Kidney epithelial cell (primary cell): ENCODE measurements around the gene GAL3ST1. TPM values are rescaled to one million over a fixed set of nuclear protein-coding genes. Genes with fewer than 3 reads are reported as not detected.

Source experiments
- DNase-seq: peaks from one replicate; pipeline ENCODE4 v3.0.0-alpha.2; 2010; ENCODE audit warnings: low read depth
- H3K27me3 ChIP-seq: 2 replicates; pipeline ENCODE4 v1.6.0; 2011; ENCODE audit warnings: low read length; ENCODE audit not compliant: control insufficient read depth, insufficient read depth
- H3K36me3 ChIP-seq: 2 replicates; pipeline ENCODE4 v1.5.1; 2011; ENCODE audit warnings: low read length; ENCODE audit not compliant: control insufficient read depth, insufficient read depth
- H3K4me3 ChIP-seq: 2 replicates; pipeline ENCODE4 v1.5.1; 2011; ENCODE audit warnings: low read depth, mild to moderate bottlenecking, control low read depth, low read length
- CTCF ChIP-seq: IDR thresholded peaks from 2 replicates; pipeline ENCODE4 v1.5.1; 2011; ENCODE audit warnings: mild to moderate bottlenecking, moderate library complexity, low read length, control low read depth, inconsistent platforms; ENCODE audit not compliant: insufficient read depth, poor library complexity, severe bottlenecking
- total RNA-seq: library from RNA; depleted of rRNA; stranded (reverse); fragments of >200 nt; gene quantifications from 2 replicates; pipeline ENCODE4 v1.2.3, GENCODE V29; 2015

GAL3ST1 gene
- total RNA-seq, 1 donor from 2014 or later: 4.0 TPM

- Histone ChIP-seq H3K27me3 (no peaks in the 10 kb centered on the region), H3K36me3 (no peaks in the 10 kb centered on the region), H3K4me3 (peak overlapping the region; percentile 28)
- TF ChIP-seq CTCF: no peak
- DNase-seq: no peak
These were observed 33.0 kb upstream of the GAL3ST1 start for GRCh38 chr22:30607300-30607930.

- Histone ChIP-seq H3K4me3 (peak within 1 kb of the TSS; percentile 31), H3K27me3 (no peaks in the 10 kb centered on the region), H3K36me3 (no peaks in the 10 kb centered on the region)
- TF ChIP-seq CTCF: no peak
- DNase-seq: peak; percentile 87
These were observed 32.2 kb upstream of the GAL3ST1 start, which contains the start of gene TCN2 for GRCh38 chr22:30606455-30607299. TSS of gene TCN2 (plus strand) at chr22:30607174. CDS start at chr22:30607332, 158 bp downstream.

GRCh38 chr22:30605449-30606110 is 31.1 kb upstream of the GAL3ST1 start:
- Histone ChIP-seq H3K4me3 (no peak overlapping the region), H3K36me3 (no peaks in the 10 kb centered on the region), H3K27me3 (no peaks in the 10 kb centered on the region)
- DNase-seq: no peak
- peak; percentile 76 for TF ChIP-seq CTCF

- Histone ChIP-seq H3K36me3 (no peaks in the 10 kb centered on the region), H3K4me3 (no peak overlapping the region), H3K27me3 (no peaks in the 10 kb centered on the region)
- TF ChIP-seq CTCF: no peak
- no peak for DNase-seq
These were observed 30.3 kb upstream of the GAL3ST1 start for GRCh38 chr22:30604723-30605122.

GRCh38 chr22:30603801-30604200 is 29.3 kb upstream of the GAL3ST1 start:
- DNase-seq: no peak
- no peak for TF ChIP-seq CTCF
- Histone ChIP-seq H3K27me3 (no peaks in the 10 kb centered on the region), H3K36me3 (no peaks in the 10 kb centered on the region), H3K4me3 (no peak overlapping the region)
